CD14-positive monocyte (primary cell): Measurements from ENCODE around the gene CGB8. TPM values are rescaled to one million over a fixed set of nuclear protein-coding genes. Genes with fewer than 3 reads are reported as not detected.

ENCODE experiments used
- DNase-seq, 3 donors: peaks; one replicate each; pipeline ENCODE4 v3.0.0-alpha.2; 2011 to 2022
- H2AFZ ChIP-seq: 2 replicates; pipeline ENCODE4 v1.6.0; 2012; ENCODE audit warnings: mild to moderate bottlenecking, low read depth, low read length, inconsistent platforms; ENCODE audit not compliant: insufficient read depth, poor library complexity, severe bottlenecking
- H3K27ac ChIP-seq, 2 donors: 1 replicate in 1 of 2; 2 replicates in 1 of 2; pipeline ENCODE4 v1.5.1; 2012 to 2013; ENCODE audit warnings: low read length in 2 of 2, control low read depth in 1 of 2, inconsistent platforms in 1 of 2, low read depth in 1 of 2, mild to moderate bottlenecking in 1 of 2
- H3K27me3 ChIP-seq, 2 donors: one replicate each; pipeline versions ENCODE4 v1.6.0 to v1.6.1; 2011 to 2013; ENCODE audit warnings: low read length in 2 of 2; ENCODE audit not compliant: control insufficient read depth in 2 of 2, insufficient read depth in 2 of 2
- H3K36me3 ChIP-seq, 2 donors: replicated peaks in 1 of 2; 1 replicate in 1 of 2; 2 replicates in 1 of 2; pipeline versions ENCODE4 v1.5.1 to v1.6.1; 2012 to 2013; ENCODE audit warnings: low read length in 2 of 2, control low read depth in 1 of 2, inconsistent platforms in 1 of 2, mild to moderate bottlenecking in 1 of 2; ENCODE audit not compliant: insufficient read depth in 2 of 2, control insufficient read depth in 1 of 2
- H3K4me1 ChIP-seq, 2 donors: 1 replicate in 1 of 2; 2 replicates in 1 of 2; pipeline versions ENCODE4 v1.5.1 to v1.6.1; 2012 to 2013; ENCODE audit warnings: low read length in 2 of 2, control low read depth in 1 of 2, inconsistent platforms in 1 of 2, mild to moderate bottlenecking in 1 of 2, moderate library complexity in 1 of 2; ENCODE audit not compliant: insufficient read depth in 2 of 2, control insufficient read depth in 1 of 2
- H3K4me2 ChIP-seq: replicated peaks from 2 replicates; pipeline ENCODE3; 2012; ENCODE audit warnings: low read length, moderate library complexity, mild to moderate bottlenecking; ENCODE audit not compliant: poor library complexity, severe bottlenecking; ENCODE audit errors: extremely low read depth
- H3K4me3 ChIP-seq, 3 experiments: fragments of 200-600 bp in 1 of 3; sonication (generic) in 1 of 3; replicated peaks in 1 of 3; 1 replicate in 2 of 3; 2 replicates in 1 of 3; pipeline ENCODE4 v1.5.1; 2011 to 2013; ENCODE audit warnings: low read length in 3 of 3, mild to moderate bottlenecking in 3 of 3, control low read depth in 2 of 3, low read depth in 2 of 3, inconsistent platforms in 1 of 3, moderate library complexity in 1 of 3
- H3K79me2 ChIP-seq: 2 replicates; pipeline ENCODE4 v1.6.0; 2012; ENCODE audit warnings: mild to moderate bottlenecking, control low read depth, inconsistent platforms, low read length, moderate library complexity; ENCODE audit not compliant: insufficient read depth
- H3K9ac ChIP-seq: 2 replicates; pipeline ENCODE4 v1.6.0; 2017; ENCODE audit warnings: low read length, mild to moderate bottlenecking; ENCODE audit not compliant: insufficient read depth, poor library complexity, severe bottlenecking
- H3K9me3 ChIP-seq, 2 donors: replicated peaks in 1 of 2; 1 replicate in 1 of 2; 2 replicates in 1 of 2; pipeline versions ENCODE4 v1.5.1 to v1.6.1; 2012 to 2013; ENCODE audit warnings: low read length in 2 of 2, control low read depth in 1 of 2; ENCODE audit not compliant: control insufficient read depth in 1 of 2, insufficient read depth in 1 of 2
- H4K20me1 ChIP-seq: 2 replicates; pipeline ENCODE4 v1.6.0; 2012; ENCODE audit warnings: mild to moderate bottlenecking, low read length, control low read depth, moderate library complexity; ENCODE audit not compliant: insufficient read depth
- H3K27ac Mint-ChIP-seq, 7 donors: one replicate each; pipeline ENCODE4 v1.8.0; 2020; ENCODE audit warnings: mild to moderate bottlenecking in 7 of 7, mixed read lengths in 7 of 7, moderate library complexity in 6 of 7, inconsistent platforms in 2 of 7
- H3K27me3 Mint-ChIP-seq, 3 donors: one replicate each; pipeline ENCODE4 v1.8.0; 2021 to 2022; ENCODE audit warnings: low read depth in 3 of 3, mild to moderate bottlenecking in 3 of 3, mixed read lengths in 3 of 3, moderate library complexity in 3 of 3, inconsistent platforms in 1 of 3
- H3K36me3 Mint-ChIP-seq, 2 donors: one replicate each; pipeline ENCODE4 v1.8.0; 2020; ENCODE audit warnings: mixed read lengths in 2 of 2, inconsistent platforms in 1 of 2, mild to moderate bottlenecking in 1 of 2
- H3K4me1 Mint-ChIP-seq: one replicate; pipeline ENCODE4 v1.8.0; 2020; ENCODE audit warnings: mild to moderate bottlenecking, mixed read lengths
- H3K4me3 Mint-ChIP-seq, 2 donors: one replicate each; pipeline ENCODE4 v1.8.0; 2020; ENCODE audit warnings: mild to moderate bottlenecking in 2 of 2, mixed read lengths in 2 of 2, moderate library complexity in 1 of 2
- H3K9me3 Mint-ChIP-seq, 7 donors: one replicate each; pipeline ENCODE4 v1.8.0; 2020 to 2022; ENCODE audit warnings: mixed read lengths in 7 of 7, mild to moderate bottlenecking in 6 of 7, moderate library complexity in 6 of 7, inconsistent platforms in 2 of 7
- WGBS: methylation state at CpG from one replicate; pipeline ENCODE4 v1.1.5; 2013; ENCODE audit warnings: missing lambda C conversion rate; ENCODE audit not compliant: insufficient coverage; 5-methylcytosine and 5-hydroxymethylcytosine counted together
- intact Hi-C, 2 donors: fragments of 100-400 bp; cut with micrococcal nuclease; formaldehyde crosslinking; loops; one replicate each; pipeline versions ENCODE4 v1.15.0 to v1.15.1; 2023
- polyA plus RNA-seq, 3 donors: library from polyadenylated mRNA; depleted of rRNA in 1 of 3; unstranded in 2 of 3; stranded (reverse) in 1 of 3; fragments of 300-500 nt in 2 of 3; fragments of >200 nt in 1 of 3; fragmentation: Illumina TruSeq in 2 of 3; gene quantifications; 1 replicate in 2 of 3; 2 replicates in 1 of 3; pipeline ENCODE4 v1.2.3, GENCODE V29; 2012 to 2021
- TF ChIP-seq, protein P1 (sequence below): fragments of 200-600 bp; IDR thresholded peaks from one replicate; pipeline ENCODE4 v1.8.0; 2022; ENCODE audit warnings: antibody characterized with exemption, mild to moderate bottlenecking

Gene CGB8
- polyA plus RNA-seq, 3 donors: not detected

DNA sequence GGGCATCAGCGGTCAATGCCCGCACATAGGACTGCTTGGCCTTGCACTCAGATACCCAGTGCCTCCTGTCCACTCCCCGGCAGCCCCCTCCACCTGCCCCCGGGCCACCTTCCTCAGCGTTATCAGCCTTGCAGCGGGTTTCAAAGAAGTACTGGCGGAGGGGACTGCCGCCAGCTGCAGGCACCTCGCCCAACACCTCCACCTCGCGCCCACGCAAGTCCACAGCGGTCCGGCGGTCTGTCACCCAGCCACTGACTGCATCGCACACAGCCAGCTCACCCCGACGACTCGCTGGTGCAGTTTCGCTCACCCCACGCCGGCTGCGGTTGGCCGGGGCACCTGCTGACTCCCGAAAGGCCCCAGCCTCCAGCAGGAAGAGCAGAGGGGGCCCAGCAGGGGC, 12.5 kb upstream of the CGB8 start:
- no peak overlapping the region for H3K27ac Mint-ChIP-seq
- no peak overlapping the region for H3K27ac ChIP-seq

DNA sequence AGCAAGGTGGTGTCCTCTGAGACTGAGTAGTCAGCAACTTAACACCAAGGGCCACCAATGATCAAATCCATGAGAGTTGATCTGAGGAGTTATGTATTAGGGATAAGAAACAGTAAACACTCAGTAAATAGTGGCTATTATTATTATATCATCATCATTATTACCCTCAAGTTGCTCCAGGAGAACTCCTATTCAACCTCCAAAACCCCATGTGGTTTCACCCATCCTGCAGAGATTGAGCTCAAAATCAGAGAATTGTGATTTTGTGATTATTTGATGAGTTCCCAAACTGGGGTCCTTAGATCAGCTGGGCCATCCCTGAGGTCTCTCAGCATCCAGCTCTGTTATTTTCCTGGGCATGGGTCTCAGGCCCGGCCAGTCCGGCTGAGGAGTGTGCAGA, 12.1 kb upstream of the CGB8 start:
- Mint-ChIP-seq H3K36me3 (peaks cover 4 to 8% of the 10 kb centered on the region in 2 donors), H3K4me1 (peaks cover 23% of the 10 kb centered on the region), H3K9me3 (peaks cover 2 to 36% (median 22%) of the 10 kb centered on the region in 7 donors), H3K4me3 (peak overlapping the region in 1 of 2 donors; percentile 17), H3K27me3 (peaks cover 87 to 96% (median 90%) of the 10 kb centered on the region in 3 donors), H3K27ac (no peak overlapping the region)
- Histone ChIP-seq H3K9ac (no peak overlapping the region), H3K9me3 (peaks cover 0 to 9% of the 10 kb centered on the region in 2 donors), H3K79me2 (no peaks in the 10 kb centered on the region), H4K20me1 (no peaks in the 10 kb centered on the region), H3K27me3 (peaks cover 38 to 87% of the 10 kb centered on the region in 2 donors), H3K4me2 (no peak overlapping the region), H2AFZ (no peak overlapping the region), H3K4me1 (peaks cover 21% of the 10 kb centered on the region in 2 donors), H3K4me3 (no peak overlapping the region), H3K27ac (no peak overlapping the region), H3K36me3 (no peaks in the 10 kb centered on the region)
- 100% methylated on average over 2 of the region's 2 CpGs for WGBS
- intact Hi-C loops: no loop called here
- no peak for DNase-seq
- TF ChIP-seq, protein P1, sequence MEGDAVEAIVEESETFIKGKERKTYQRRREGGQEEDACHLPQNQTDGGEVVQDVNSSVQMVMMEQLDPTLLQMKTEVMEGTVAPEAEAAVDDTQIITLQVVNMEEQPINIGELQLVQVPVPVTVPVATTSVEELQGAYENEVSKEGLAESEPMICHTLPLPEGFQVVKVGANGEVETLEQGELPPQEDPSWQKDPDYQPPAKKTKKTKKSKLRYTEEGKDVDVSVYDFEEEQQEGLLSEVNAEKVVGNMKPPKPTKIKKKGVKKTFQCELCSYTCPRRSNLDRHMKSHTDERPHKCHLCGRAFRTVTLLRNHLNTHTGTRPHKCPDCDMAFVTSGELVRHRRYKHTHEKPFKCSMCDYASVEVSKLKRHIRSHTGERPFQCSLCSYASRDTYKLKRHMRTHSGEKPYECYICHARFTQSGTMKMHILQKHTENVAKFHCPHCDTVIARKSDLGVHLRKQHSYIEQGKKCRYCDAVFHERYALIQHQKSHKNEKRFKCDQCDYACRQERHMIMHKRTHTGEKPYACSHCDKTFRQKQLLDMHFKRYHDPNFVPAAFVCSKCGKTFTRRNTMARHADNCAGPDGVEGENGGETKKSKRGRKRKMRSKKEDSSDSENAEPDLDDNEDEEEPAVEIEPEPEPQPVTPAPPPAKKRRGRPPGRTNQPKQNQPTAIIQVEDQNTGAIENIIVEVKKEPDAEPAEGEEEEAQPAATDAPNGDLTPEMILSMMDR: no peak

More for the DNA sequence above, 12.5 kb upstream of the CGB8 start:
- no peaks in the 10 kb centered on the region for H4K20me1 ChIP-seq
- peaks cover 16% of the 10 kb centered on the region in 2 donors for H3K4me1 ChIP-seq
- H3K36me3 ChIP-seq: no peaks in the 10 kb centered on the region
- peaks cover 0 to 9% of the 10 kb centered on the region in 2 donors for H3K9me3 ChIP-seq
- WGBS: 49% methylated on average over 18 of the region's 25 CpGs
- peaks cover 4 to 8% of the 10 kb centered on the region in 2 donors for H3K36me3 Mint-ChIP-seq
- peaks cover 19% of the 10 kb centered on the region for H3K4me1 Mint-ChIP-seq
- DNase-seq: no peak
- H3K4me3 ChIP-seq: no peak overlapping the region
- no peak overlapping the region for H2AFZ ChIP-seq
- H3K9ac ChIP-seq: no peak overlapping the region
- no peak overlapping the region for H3K4me2 ChIP-seq
- H3K4me3 Mint-ChIP-seq: peak overlapping the region in 1 of 2 donors; percentile 57
- TF ChIP-seq, protein P1: no peak
- peaks cover 87 to 96% (median 90%) of the 10 kb centered on the region in 3 donors for H3K27me3 Mint-ChIP-seq
- peaks cover 2 to 35% (median 22%) of the 10 kb centered on the region in 7 donors for H3K9me3 Mint-ChIP-seq
- intact Hi-C loops: no loop called here
- H3K79me2 ChIP-seq: no peaks in the 10 kb centered on the region
- H3K27me3 ChIP-seq: peaks cover 39 to 87% of the 10 kb centered on the region in 2 donors
